DOHH2 (cell line): ENCODE results near the gene PTCHD1.

Experiments
- EZH2phosphoT487 ChIP-seq: fragments of 200-600 bp; sonication (generic); IDR thresholded peaks from 2 replicates; pipeline ENCODE4 v1.6.1; 2017; ENCODE audit warnings: borderline replicate concordance, mild to moderate bottlenecking, antibody characterized with exemption, low read length, moderate library complexity, mixed read lengths
- TF ChIP-seq, protein P1 (sequence below): fragments of 200-600 bp; sonication (generic); IDR thresholded peaks from one replicate; pipeline ENCODE4 v1.5.1; 2014; ENCODE audit warnings: antibody characterized with exemption, mild to moderate bottlenecking, low read depth, low read length; ENCODE audit not compliant: poor library complexity, severe bottlenecking

DNA sequence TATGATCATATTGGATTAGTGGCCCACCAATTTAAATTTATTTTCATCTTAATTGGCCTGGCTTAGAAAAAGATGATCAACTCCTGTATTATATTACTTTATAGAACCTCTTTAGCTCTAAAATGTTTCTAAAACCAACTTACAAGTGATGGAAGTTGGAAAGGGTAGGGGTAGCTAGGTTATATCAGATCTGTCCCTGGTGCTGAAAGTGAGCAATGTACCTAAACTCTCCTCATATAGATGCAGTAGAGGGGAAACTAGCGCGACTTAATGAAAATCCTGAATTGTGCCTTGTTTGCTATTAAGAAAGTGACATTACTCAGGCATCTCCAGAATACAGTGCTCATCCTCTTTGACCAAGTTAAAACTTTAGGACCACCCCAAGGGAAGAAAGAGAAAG, 7.5 kb upstream of the PTCHD1 start:
- TF ChIP-seq, protein P1, sequence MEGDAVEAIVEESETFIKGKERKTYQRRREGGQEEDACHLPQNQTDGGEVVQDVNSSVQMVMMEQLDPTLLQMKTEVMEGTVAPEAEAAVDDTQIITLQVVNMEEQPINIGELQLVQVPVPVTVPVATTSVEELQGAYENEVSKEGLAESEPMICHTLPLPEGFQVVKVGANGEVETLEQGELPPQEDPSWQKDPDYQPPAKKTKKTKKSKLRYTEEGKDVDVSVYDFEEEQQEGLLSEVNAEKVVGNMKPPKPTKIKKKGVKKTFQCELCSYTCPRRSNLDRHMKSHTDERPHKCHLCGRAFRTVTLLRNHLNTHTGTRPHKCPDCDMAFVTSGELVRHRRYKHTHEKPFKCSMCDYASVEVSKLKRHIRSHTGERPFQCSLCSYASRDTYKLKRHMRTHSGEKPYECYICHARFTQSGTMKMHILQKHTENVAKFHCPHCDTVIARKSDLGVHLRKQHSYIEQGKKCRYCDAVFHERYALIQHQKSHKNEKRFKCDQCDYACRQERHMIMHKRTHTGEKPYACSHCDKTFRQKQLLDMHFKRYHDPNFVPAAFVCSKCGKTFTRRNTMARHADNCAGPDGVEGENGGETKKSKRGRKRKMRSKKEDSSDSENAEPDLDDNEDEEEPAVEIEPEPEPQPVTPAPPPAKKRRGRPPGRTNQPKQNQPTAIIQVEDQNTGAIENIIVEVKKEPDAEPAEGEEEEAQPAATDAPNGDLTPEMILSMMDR, result no peak
- TF ChIP-seq EZH2phosphoT487, result no peak
